Measurements from ENCODE around the gene ERN2. TPM values are rescaled to one million over a fixed set of nuclear protein-coding genes. Genes with fewer than 3 reads are reported as not detected.
A peak's percentile ranks its signal among the peaks of the same experiment; 100 is the strongest.

Gene ERN2
- total RNA-seq, 1 experiment from 2014 or later: 3.9 TPM

- Histone ChIP-seq H3K79me2 (ENCODE audit: low read depth) (no peaks in the 10 kb centered on the region), H3K4me2 (peak overlapping the region; percentile 28; the same call in 1 of the 2 replicates), H3K36me3 (ENCODE audit: low read depth) (no peaks in the 10 kb centered on the region), H3K9me3 (ENCODE audit: insufficient read depth, low read depth) (peaks cover 3% of the 10 kb centered on the region), H2AFZ (no peak overlapping the region), H3K27me3 (ENCODE audit: insufficient read depth, low read depth) (no peaks in the 10 kb centered on the region), H3K4me3 (no peak overlapping the region), H3K27ac (peak overlapping the region; percentile 30; the same call in 1 of the 2 replicates), H3K4me1 (replicated peaks; ENCODE audit: insufficient read depth) (peaks cover 13% of the 10 kb centered on the region), H3F3A (ENCODE audit: insufficient read depth, low read depth) (0 out of 2 replicates have a peak, but pooled peaks cover under 1% of the 10 kb centered on the region), H3K9me2 (ENCODE audit: insufficient read depth) (no peaks in the 10 kb centered on the region), H4K20me1 (ENCODE audit: insufficient read depth) (no peaks in the 10 kb centered on the region)
- no TSS peak for BruUV-seq (replicated peaks)
- TF ChIP-seq CTCF (conservative IDR thresholded peaks at IDR 0.05) (no peak), EZH2 (IDR thresholded peaks at IDR 0.05; ENCODE audit: low read depth) (no peak)
- POLR2A ChIA-PET (ENCODE audit: unreplicated experiment): no interaction called here
- CTCF ChIA-PET: no interaction called here
- intact Hi-C loops (cut with micrococcal nuclease; ENCODE audit: unreplicated experiment): no loop called here
- peak; percentile 74 to 80 for DNase-seq
Measured at GRCh38 chr16:23699100-23699499, 13.9 kb downstream of the ERN2 start.

DNA sequence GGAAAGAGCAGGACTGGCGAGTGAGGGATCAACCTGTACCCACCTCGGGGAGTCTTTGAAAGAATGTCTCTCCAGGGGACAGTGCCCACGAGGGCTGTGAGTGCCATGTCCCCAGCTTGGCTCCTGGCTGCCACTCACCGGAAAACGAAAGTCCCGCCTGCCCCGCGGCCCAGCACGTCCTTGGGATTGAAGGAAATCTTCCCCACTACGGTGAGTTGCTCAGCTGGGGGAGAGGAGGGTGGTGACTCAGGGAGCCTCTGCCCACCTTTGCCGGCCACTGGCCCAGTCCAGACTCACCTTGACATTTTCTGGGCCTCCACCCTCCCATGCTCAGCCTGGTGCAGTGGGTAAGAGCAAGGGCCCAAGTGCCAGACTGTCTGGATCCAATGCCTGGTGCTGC, 17.3 kb downstream of the ERN2 start:
- no peak for TF ChIP-seq CTCF (conservative IDR thresholded peaks at IDR 0.05)
- ChIA-PET POLR2A (ENCODE audit: unreplicated experiment) (no interaction called here), CTCF (no interaction called here)
- peaks cover 23% of the 10 kb centered on the region; the same call in 1 of the 2 replicates for H3F3A ChIP-seq (ENCODE audit: insufficient read depth, low read depth)
- H3K9me3 ChIP-seq (ENCODE audit: insufficient read depth, low read depth): peaks cover 3% of the 10 kb centered on the region
- no TSS peak for BruUV-seq (replicated peaks)
- H3K4me2 ChIP-seq: no peak overlapping the region
- H3K27me3 ChIP-seq (ENCODE audit: insufficient read depth, low read depth): no peaks in the 10 kb centered on the region
- no peaks in the 10 kb centered on the region; the same call in 1 of the 2 replicates for H3K36me3 ChIP-seq (ENCODE audit: low read depth)
- no peaks in the 10 kb centered on the region for H3K9me2 ChIP-seq (ENCODE audit: insufficient read depth)
- H3K4me1 ChIP-seq (replicated peaks; ENCODE audit: insufficient read depth): peaks cover 13% of the 10 kb centered on the region
- intact Hi-C loops (cut with micrococcal nuclease; ENCODE audit: unreplicated experiment): no loop called here
- no peak for DNase-seq
- H3K79me2 ChIP-seq (ENCODE audit: low read depth): no peaks in the 10 kb centered on the region
- H4K20me1 ChIP-seq (ENCODE audit: insufficient read depth): no peaks in the 10 kb centered on the region
- H3K27ac ChIP-seq: no peak overlapping the region
- no peak overlapping the region for H2AFZ ChIP-seq
- H3K4me3 ChIP-seq: no peak overlapping the region

GRCh38 chr16:23694644-23695373, 18.2 kb downstream of the ERN2 start:
- no peak for DNase-seq
- intact Hi-C loops (cut with micrococcal nuclease; ENCODE audit: unreplicated experiment): no loop called here
- peaks cover 31% of the 10 kb centered on the region for H3F3A ChIP-seq (ENCODE audit: insufficient read depth, low read depth)
- no peak overlapping the region for H3K27ac ChIP-seq
- POLR2A ChIA-PET (ENCODE audit: unreplicated experiment): no interaction called here
- H3K36me3 ChIP-seq (ENCODE audit: low read depth): peaks cover 4% of the 10 kb centered on the region; the same call in 1 of the 2 replicates
- H3K9me2 ChIP-seq (ENCODE audit: insufficient read depth): no peaks in the 10 kb centered on the region
- no peaks in the 10 kb centered on the region for H3K79me2 ChIP-seq (ENCODE audit: low read depth)
- CTCF ChIA-PET: no interaction called here
- H4K20me1 ChIP-seq (ENCODE audit: insufficient read depth): no peaks in the 10 kb centered on the region
- H3K4me3 ChIP-seq: no peak overlapping the region
- no peaks in the 10 kb centered on the region for H3K27me3 ChIP-seq (ENCODE audit: insufficient read depth, low read depth)
- H2AFZ ChIP-seq: no peak overlapping the region
- TF ChIP-seq CTCF (conservative IDR thresholded peaks at IDR 0.05): no peak
- no peak for TF ChIP-seq EZH2 (IDR thresholded peaks at IDR 0.05; ENCODE audit: low read depth)
- no peak overlapping the region for H3K4me2 ChIP-seq
- H3K9me3 ChIP-seq (ENCODE audit: insufficient read depth, low read depth): peaks cover 3% of the 10 kb centered on the region
- no TSS peak for BruUV-seq (replicated peaks)
- peaks cover 13% of the 10 kb centered on the region for H3K4me1 ChIP-seq (replicated peaks; ENCODE audit: insufficient read depth)

Data from PC-9 (cell line).